Common myeloid progenitor, CD34-positive (primary cell): ENCODE results near the gene NOX1.
"Not testable (repeated sequence)": the region's sequence is repeated elsewhere in the genome, so short reads cannot be mapped to it uniquely, and the experiment has no call there.

ENCODE experiments used
- CTCF ChIA-PET: fragments of 350-600 bp; sonication (Branson Sonifier 250); formaldehyde crosslinking; loops from one replicate; lab custom pipeline; 2021; ENCODE audit warnings: antibody characterized with exemption; lab: Charles Lee
- POLR2A ChIA-PET: fragments of 350-600 bp; sonication (Branson Sonifier 250); formaldehyde crosslinking; loops from one replicate; lab custom pipeline; 2021; ENCODE audit warnings: antibody characterized with exemption; lab: Charles Lee
- DNase-seq, 3 donors: peaks; one replicate each; pipeline versions ENCODE4 v3.0.0 to v3.0.0-alpha.2; 2013
- H3K27ac ChIP-seq, 2 experiments: 1 replicate in 1 of 2; 2 replicates in 1 of 2; pipeline ENCODE4 v1.7.0; 2013; ENCODE audit warnings: inconsistent platforms in 2 of 2, low read length in 2 of 2, mild to moderate bottlenecking in 2 of 2, low read depth in 1 of 2, moderate library complexity in 1 of 2; ENCODE audit not compliant: severe bottlenecking in 2 of 2, insufficient read depth in 1 of 2, poor library complexity in 1 of 2
- H3K27me3 ChIP-seq, 5 experiments: replicated peaks in 2 of 5; 1 replicate in 3 of 5; 2 replicates in 2 of 5; pipeline versions ENCODE4 v1.6.1 to v1.7.0; 2013; ENCODE audit warnings: low read length in 4 of 5, mild to moderate bottlenecking in 2 of 5, moderate library complexity in 2 of 5, inconsistent platforms in 1 of 5; ENCODE audit not compliant: insufficient read depth in 5 of 5, control insufficient read depth in 4 of 5
- H3K36me3 ChIP-seq, 4 experiments: 1 replicate in 2 of 4; 2 replicates in 2 of 4; pipeline versions ENCODE4 v1.6.1 to v1.7.0; 2013; ENCODE audit warnings: low read length in 3 of 4, control low read depth in 1 of 4, mild to moderate bottlenecking in 1 of 4; ENCODE audit not compliant: control insufficient read depth in 4 of 4, insufficient read depth in 4 of 4
- H3K4me1 ChIP-seq, 4 experiments: 1 replicate in 3 of 4; 2 replicates in 1 of 4; pipeline versions ENCODE4 v1.6.1 to v1.7.1; 2013; ENCODE audit warnings: low read length in 3 of 4, mild to moderate bottlenecking in 3 of 4, control low read depth in 1 of 4, inconsistent platforms in 1 of 4, moderate library complexity in 1 of 4; ENCODE audit not compliant: control insufficient read depth in 4 of 4, insufficient read depth in 4 of 4; ENCODE audit errors: control extremely low read depth in 1 of 4
- H3K4me3 ChIP-seq, 7 experiments: 1 replicate in 4 of 7; 2 replicates in 3 of 7; pipeline versions ENCODE4 v1.5.1 to v1.7.0; 2013; ENCODE audit warnings: mild to moderate bottlenecking in 7 of 7, low read length in 6 of 7, moderate library complexity in 6 of 7, inconsistent platforms in 2 of 7, low read depth in 2 of 7, control low read depth in 1 of 7; ENCODE audit not compliant: insufficient read depth in 4 of 7, control insufficient read depth in 1 of 7; ENCODE audit errors: extremely low read depth in 1 of 7
- H3K9me3 ChIP-seq, 5 experiments: 1 replicate in 4 of 5; 2 replicates in 1 of 5; pipeline versions ENCODE4 v1.6.1 to v1.7.1; 2013; ENCODE audit warnings: low read length in 4 of 5, mild to moderate bottlenecking in 2 of 5, inconsistent platforms in 1 of 5, low read depth in 1 of 5, moderate library complexity in 1 of 5; ENCODE audit not compliant: control insufficient read depth in 4 of 5, insufficient read depth in 2 of 5; ENCODE audit errors: control extremely low read depth in 1 of 5
- WGBS: methylation state at CpG from one replicate; pipeline ENCODE4 v1.1.5; 2013; ENCODE audit not compliant: insufficient coverage; 5-methylcytosine and 5-hydroxymethylcytosine counted together

NOX1 gene

DNA sequence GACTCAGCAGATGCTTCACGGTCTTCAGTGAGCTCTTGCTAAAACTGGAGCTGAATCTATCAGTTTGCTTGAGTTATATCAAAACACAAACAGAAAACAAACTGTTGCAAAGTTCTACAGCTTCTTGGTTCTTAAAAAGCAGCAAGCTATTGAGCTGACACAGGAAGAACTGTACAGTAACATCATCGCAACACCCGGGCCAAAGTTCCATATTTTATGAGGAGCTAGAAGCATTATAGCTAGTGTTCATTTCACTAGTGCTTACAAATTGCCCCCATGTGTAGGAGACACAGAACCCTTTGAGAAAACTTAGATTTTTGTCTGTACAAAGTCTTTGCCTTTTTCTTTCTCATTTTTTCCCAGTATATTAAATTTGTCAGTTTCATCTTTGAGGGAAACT lies 71.3 kb downstream of the NOX1 start:
- Histone ChIP-seq H3K4me1 (no peaks in the 10 kb centered on the region), H3K4me3 (no peak overlapping the region), H3K27ac (no peak overlapping the region), H3K9me3 (no peaks in the 10 kb centered on the region), H3K36me3 (no peaks in the 10 kb centered on the region), H3K27me3 (no peaks in the 10 kb centered on the region)
- DNase-seq, result no peak
- ChIA-PET POLR2A (no interaction called here), CTCF (no interaction called here)
- WGBS, result 89% methylated on average over 3 of the region's 3 CpGs

DNA sequence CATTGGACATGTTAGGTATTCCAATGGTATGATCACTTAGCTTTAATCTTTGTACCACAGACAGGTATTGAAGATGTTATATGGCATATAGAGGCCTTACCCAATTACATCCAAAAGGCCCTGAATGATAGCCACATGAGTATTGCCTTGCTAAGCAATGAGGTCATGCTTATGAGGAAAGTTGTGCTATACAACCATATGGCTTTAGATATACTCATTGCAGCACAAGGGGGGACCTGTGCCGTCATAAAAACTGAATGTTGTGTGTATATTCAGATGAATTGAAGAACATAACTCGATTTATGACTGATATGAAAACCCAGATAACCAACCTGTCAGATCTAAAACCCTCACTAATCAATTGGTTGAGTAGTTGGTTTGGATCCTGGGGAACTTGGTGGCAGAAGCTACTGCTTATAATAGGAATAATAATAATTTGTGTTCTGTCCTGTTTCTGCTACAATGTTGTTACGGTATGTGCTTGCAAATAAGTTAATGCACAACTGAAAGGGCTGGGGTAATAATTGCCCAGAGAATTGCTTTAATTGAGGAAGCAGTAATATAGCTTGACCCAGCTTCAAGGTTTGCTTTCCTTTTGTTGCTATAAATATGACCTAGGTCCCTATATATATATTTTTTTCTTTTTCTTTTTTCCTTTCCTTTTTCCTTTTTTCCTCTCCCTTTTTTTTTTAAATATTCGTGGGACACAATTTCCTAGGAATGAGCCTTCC lies 75.5 kb downstream of the NOX1 start:
- H3K4me3 ChIP-seq, result no peak overlapping the region
- WGBS, result 100% methylated on average over 1 of the region's 4 CpGs
- ChIA-PET POLR2A (no interaction called here), CTCF (interaction anchor here (1.2 kb wide), 1 partner anchor 114 kb away, joined by 3 read pairs; no protein-coding TSS in a partner anchor)
- no peak overlapping the region for H3K27ac ChIP-seq
- H3K36me3 ChIP-seq, result no peaks in the 10 kb centered on the region
- no peaks in the 10 kb centered on the region for H3K4me1 ChIP-seq
- H3K27me3 ChIP-seq, result peaks cover 0 to 2% (median 0%) of the 10 kb centered on the region in 5 experiments
- no peaks in the 10 kb centered on the region for H3K9me3 ChIP-seq
- no peak for DNase-seq

DNA sequence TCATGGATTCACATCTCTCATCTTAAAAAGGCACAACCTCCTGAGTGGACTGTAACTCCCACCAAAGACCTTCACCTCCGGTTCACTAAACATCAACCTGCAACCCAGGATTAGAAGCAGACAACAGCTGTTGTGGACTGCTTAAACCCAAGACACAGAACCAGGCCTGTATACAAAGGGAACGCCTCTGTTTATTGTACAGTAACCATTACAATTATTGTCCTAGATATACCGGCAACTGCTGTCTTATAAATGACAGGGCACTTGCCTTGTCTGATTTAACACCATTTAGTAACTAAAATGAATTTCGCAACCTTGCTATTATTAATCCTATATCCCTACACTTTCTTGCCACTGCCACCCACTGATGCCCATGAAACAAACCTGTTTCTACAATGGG lies 76.8 kb downstream of the NOX1 start:
- WGBS, result 94% methylated on average over 4 of the region's 4 CpGs
- no peaks in the 10 kb centered on the region for H3K4me1 ChIP-seq
- H3K4me3 ChIP-seq, result no peak overlapping the region
- H3K27me3 ChIP-seq, result peaks cover 0 to 3% (median 0%) of the 10 kb centered on the region in 5 experiments
- no peak for DNase-seq
- ChIA-PET CTCF (interaction anchor here (1.2 kb wide), 1 partner anchor 112 kb away, joined by 3 read pairs; no protein-coding TSS in a partner anchor), POLR2A (no interaction called here)
- H3K27ac ChIP-seq, result no peak overlapping the region
- no peaks in the 10 kb centered on the region for H3K36me3 ChIP-seq
- no peaks in the 10 kb centered on the region for H3K9me3 ChIP-seq

DNA sequence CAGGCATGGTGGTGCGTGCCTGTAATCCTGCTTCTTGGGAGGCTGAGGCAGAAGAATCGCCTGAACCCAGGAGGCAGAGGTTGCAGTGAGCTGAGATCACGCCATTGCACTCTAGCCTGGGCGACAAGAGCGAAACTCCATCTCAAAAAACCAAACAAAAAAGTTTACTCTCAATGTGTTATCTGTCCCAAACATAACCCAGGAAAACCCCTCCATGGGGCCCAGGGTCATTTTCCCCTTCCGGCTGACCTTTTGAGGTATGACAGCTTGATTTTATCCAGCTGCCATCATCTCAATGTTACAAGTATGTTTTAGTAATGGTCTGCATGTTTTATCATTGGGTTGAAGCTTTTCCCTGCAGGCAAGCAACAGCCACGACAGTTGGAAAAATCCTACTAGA lies 77.8 kb downstream of the NOX1 start:
- DNase-seq, H3K27ac ChIP-seq, H3K4me3 ChIP-seq, H3K27me3 ChIP-seq, H3K36me3 ChIP-seq, CTCF ChIA-PET, H3K9me3 ChIP-seq, POLR2A ChIA-PET, H3K4me1 ChIP-seq: not testable (repeated sequence)
- WGBS, result 94% methylated on average over 6 of the region's 7 CpGs
